ENCODE measurements around the gene PCSK6.
"Not testable (repeated sequence)": the region's sequence is repeated elsewhere in the genome, so short reads cannot be mapped to it uniquely, and the experiment has no call there.

The PCSK6 gene

GRCh38 chr15:101356512-101357172, 132.9 kb downstream of the PCSK6 start:
- DNase-seq (ENCODE audit: low spot score): not testable (repeated sequence)

GRCh38 chr15:101355678-101356464, 133.6 kb downstream of the PCSK6 start:
- no peak for DNase-seq (ENCODE audit: low spot score)

- no peak for DNase-seq (ENCODE audit: low spot score)
Measured at GRCh38 chr15:101354891-101355623, 134.4 kb downstream of the PCSK6 start.

DNA sequence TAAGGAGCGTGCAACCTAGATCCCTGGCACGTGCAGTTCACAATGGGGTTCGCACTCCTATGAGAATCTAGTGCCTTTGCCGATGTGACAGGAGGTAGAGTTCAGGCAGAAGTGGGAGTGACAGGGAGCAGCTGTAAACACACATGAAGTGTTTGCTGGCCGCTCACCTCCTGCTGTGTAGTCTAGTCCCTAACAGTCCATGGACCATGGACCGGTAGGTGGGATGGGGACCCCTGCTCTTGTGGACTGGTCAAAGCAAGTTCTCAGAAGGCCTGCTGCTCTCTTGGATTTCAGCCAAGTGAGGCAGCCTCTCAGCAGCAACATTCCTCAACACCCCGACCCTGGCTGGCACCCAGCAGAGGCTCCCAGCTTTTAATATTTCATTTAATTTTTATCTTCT, 136.3 kb downstream of the PCSK6 start:
- no peak for DNase-seq (ENCODE audit: low spot score)

- DNase-seq (ENCODE audit: low spot score): no peak
Measured at GRCh38 chr15:101351736-101352135, 137.8 kb downstream of the PCSK6 start.

- DNase-seq (ENCODE audit: low spot score): no peak
Measured at GRCh38 chr15:101349047-101349951, 140.2 kb downstream of the PCSK6 start.

- DNase-seq (ENCODE audit: low spot score): no peak
Measured at GRCh38 chr15:101348643-101349042, 140.9 kb downstream of the PCSK6 start.

DNA sequence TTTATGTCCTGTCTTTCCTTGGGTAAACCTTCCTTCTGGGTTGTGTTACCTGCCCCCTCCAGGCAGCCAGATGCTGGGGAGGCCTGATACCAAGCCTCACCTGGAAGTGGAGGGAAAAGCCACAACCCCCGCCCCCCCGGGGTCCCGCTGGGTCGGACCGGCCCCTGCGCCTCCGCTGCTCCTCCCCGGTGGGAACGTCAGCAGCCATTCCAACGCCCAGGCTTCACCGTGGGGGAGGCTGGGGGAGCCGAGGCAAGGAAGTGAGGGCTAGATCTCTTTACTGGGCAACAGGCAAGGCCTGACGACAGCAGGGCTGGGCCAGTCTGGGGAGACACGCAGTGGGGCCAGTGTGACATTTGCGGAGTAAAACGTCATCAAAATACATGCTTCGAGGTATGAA, 141.5 kb downstream of the PCSK6 start:
- DNase-seq (ENCODE audit: low spot score): no peak

- DNase-seq (ENCODE audit: low spot score): no peak
Measured at GRCh38 chr15:101347454-101347853, 142.1 kb downstream of the PCSK6 start.

DNA sequence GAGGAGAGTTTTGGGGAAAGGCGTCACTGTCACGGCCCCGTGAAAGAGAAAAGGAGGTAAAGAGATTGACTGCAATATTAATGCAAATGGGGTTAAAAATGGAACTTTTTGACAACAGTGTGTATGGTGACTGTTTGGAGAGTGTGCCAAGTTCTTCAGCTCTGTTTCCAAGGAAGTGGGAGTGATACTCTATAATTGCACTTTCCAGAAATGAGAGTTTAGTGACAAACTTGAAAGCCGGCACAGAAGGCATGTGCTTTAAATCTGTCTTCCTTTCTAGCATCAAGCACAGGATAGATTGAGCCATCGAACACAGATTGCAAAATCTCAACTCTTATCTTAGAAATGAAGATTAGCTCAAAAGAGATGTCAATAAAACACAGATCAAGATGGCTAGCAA, 142.6 kb downstream of the PCSK6 start:
- DNase-seq (ENCODE audit: low spot score): no peak

DNA sequence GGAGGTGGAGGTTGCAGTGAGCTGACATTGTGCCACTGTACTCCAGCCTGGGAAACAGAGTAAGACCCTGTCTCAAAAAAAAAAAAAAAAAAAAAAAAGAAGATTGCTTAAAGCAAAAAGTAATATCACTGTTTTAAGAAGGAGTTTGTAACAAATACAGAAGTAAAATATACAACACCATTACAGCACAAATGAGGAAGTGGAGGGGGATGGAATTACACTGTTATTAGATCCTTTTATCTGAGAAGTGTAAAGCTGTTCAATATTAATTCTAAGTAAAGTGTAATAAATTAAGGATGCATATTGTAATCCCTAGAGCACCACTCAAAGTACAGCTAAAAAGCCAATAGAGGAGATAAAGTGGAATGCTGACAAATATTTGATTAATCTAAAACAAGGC, 147.5 kb downstream of the PCSK6 start:
- DNase-seq (ENCODE audit: low spot score): no peak

GRCh38 chr15:101338502-101339057, 150.9 kb downstream of the PCSK6 start:
- DNase-seq (ENCODE audit: low spot score): no peak

- DNase-seq (ENCODE audit: low spot score): no peak
Measured at GRCh38 chr15:101337976-101338375, 151.5 kb downstream of the PCSK6 start.

DNA sequence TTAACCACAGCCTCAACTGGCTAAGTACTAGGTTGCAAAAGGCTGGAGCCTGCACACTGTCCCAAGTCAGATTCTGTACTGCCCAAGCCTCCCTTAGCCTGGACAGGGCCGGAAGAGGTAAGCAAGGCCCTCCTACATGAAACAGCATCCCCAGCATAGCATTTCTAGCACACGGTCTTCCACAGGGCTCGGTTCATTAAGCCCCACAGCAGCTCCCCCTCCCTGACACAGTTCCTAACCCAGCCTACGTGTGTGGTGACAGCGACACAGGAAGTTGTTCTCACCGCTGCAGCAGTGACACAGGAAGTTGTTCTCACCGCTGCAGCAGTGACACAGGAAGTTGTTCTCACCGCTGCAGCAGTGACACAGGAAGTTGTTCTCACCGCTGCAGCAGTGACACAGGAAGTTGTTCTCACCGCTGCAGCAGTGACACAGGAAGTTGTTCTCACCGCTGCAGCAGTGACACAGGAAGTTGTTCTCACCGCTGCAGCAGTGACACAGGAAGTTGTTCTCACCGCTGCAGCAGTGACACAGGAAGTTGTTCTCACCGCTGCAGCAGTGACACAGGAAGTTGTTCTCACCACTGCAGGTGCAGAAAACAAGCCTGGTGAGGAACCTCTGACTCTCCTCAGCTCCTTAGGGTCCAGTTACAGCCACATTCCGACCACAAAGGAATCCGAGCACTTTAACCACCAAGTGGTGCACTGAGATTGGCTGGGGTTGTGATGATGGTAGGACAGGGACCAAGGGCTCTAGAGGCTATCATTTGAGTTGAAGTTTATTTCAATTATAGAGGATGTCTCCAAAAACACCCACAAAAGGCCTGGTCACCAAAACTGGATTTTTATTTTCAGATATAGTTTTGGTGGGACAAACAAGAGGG, 155.4 kb downstream of the PCSK6 start:
- not testable (repeated sequence) for DNase-seq (ENCODE audit: low spot score)

DNA sequence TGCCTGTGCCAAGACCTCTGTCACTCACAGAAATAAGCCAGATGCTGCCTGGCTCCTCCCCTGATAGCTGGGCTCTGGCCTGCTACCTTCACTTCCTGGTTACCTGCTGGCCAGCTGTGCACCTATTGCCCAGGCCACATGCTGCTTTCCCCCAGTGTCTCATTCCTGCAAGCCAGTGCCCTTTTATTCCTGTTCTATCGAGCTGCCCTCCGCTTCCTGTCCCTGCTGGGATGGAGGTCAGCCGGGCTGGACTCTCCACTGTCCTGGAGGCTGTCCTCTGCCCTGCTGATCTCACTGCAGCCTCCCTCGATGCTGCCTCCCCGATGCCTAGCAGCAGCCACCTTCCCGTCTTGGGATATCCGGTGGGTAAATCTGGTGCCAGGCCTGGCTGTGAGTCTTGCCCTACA, 157.4 kb downstream of the PCSK6 start:
- DNase-seq (ENCODE audit: low spot score): no peak

GRCh38 chr15:101329867-101330380, 159.6 kb downstream of the PCSK6 start:
- DNase-seq (ENCODE audit: low spot score): no peak

GRCh38 chr15:101329309-101329863, 160.1 kb downstream of the PCSK6 start:
- DNase-seq (ENCODE audit: low spot score): no peak

DNA sequence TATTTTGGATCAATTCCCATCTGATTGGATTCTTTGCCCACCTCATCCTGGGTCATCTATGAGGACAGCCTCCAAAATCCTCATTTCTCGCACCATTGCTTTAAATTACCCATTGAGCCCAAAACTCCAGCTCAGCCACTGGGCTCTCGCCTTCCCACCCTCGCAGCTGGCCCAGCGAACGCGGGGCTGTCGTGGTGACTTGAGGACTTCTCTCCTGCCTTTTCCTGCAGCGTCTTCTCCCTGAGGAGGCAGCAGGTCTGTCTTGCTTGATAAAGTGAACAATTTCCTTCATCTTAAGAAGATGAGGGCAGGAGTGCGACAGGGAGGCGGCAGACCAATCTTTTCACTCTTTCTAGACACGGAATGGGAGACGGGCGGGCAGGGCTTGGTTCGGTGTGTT, 161.5 kb downstream of the PCSK6 start:
- DNase-seq (ENCODE audit: low spot score): no peak

DNA sequence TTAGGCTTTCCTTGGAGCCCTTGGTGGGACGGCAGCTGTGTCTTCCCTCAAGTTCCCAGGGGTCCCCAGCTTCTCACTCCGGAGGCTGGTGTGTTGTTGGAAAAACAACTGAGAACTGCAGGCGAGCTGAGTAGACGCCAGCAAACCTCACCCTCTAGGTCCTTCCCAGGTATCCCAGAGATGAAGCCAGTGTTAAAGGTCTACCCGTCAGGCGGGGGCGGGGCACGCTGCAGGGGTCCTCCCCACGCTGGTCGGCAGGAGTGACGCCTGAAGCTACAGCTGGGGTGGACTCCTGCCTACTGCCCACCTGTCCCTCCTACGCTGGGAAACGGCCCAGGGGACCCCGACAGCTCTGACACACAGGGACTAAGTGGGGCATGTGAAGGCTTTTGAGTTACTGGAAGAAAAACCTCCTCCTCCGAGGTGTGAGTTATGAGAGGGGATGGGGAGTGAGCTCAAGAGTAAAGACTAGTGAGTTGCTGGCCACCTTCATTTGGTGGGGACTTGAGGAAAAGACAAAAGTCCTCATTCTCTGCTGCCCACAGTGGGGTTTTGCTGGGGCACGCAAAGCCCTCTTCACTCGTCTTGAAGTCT, 162.3 kb downstream of the PCSK6 start:
- DNase-seq (ENCODE audit: low spot score): no peak
